Type B pancreatic cell (in vitro differentiated cells): Measurements from ENCODE around the gene RSBN1L. TPM values are rescaled to one million over a fixed set of nuclear protein-coding genes. Genes with fewer than 3 reads are reported as not detected.
"Not testable (repeated sequence)": the region's sequence is repeated elsewhere in the genome, so short reads cannot be mapped to it uniquely, and the experiment has no call there.

Experiments used
- DNase-seq: peaks from one replicate; pipeline ENCODE4 v3.0.0; 2021; ENCODE audit warnings: mixed read lengths; ENCODE audit not compliant: unreplicated experiment; ENCODE audit errors: extremely low spot score
- H3K27ac Mint-ChIP-seq: 2 replicates; pipeline ENCODE4 v1.8.0; 2021; ENCODE audit warnings: mild to moderate bottlenecking, mixed read lengths
- H3K27me3 Mint-ChIP-seq: 2 replicates; pipeline ENCODE4 v1.8.0; 2021; ENCODE audit warnings: mixed read lengths
- H3K36me3 Mint-ChIP-seq: 2 replicates; pipeline ENCODE4 v1.8.0; 2021; ENCODE audit warnings: mixed read lengths
- H3K4me1 Mint-ChIP-seq: one replicate; pipeline ENCODE4 v1.8.0; 2021; ENCODE audit warnings: mixed read lengths; ENCODE audit not compliant: unreplicated experiment
- H3K4me3 Mint-ChIP-seq: 2 replicates; pipeline ENCODE4 v1.8.0; 2021; ENCODE audit warnings: mild to moderate bottlenecking, mixed read lengths
- H3K9me3 Mint-ChIP-seq: 2 replicates; pipeline ENCODE4 v1.8.0; 2021; ENCODE audit warnings: mixed read lengths
- total RNA-seq: library from RNA; stranded (reverse); gene quantifications from 2 replicates; pipeline ENCODE4 v1.2.1, GENCODE V29; 2021; ENCODE audit warnings: low replicate concordance
- TF ChIP-seq, protein P1 (sequence below): fragments of 200-600 bp; sonication (generic); conservative IDR thresholded peaks from 2 replicates; pipeline ENCODE4 v1.5.0; 2021; ENCODE audit warnings: antibody characterized with exemption, mild to moderate bottlenecking

Gene RSBN1L
- total RNA-seq, 1 donor from 2014 or later: 20.4 TPM

GRCh38 chr7:77710067-77710466 lies 13.8 kb downstream of the RSBN1L start:
- Mint-ChIP-seq H3K4me3 (no peak overlapping the region), H3K27me3 (no peaks in the 10 kb centered on the region), H3K9me3 (no peaks in the 10 kb centered on the region), H3K4me1 (no peaks in the 10 kb centered on the region), H3K36me3 (peaks cover 23% of the 10 kb centered on the region), H3K27ac (no peak overlapping the region)
- DNase-seq: no peak
- TF ChIP-seq, protein P1, sequence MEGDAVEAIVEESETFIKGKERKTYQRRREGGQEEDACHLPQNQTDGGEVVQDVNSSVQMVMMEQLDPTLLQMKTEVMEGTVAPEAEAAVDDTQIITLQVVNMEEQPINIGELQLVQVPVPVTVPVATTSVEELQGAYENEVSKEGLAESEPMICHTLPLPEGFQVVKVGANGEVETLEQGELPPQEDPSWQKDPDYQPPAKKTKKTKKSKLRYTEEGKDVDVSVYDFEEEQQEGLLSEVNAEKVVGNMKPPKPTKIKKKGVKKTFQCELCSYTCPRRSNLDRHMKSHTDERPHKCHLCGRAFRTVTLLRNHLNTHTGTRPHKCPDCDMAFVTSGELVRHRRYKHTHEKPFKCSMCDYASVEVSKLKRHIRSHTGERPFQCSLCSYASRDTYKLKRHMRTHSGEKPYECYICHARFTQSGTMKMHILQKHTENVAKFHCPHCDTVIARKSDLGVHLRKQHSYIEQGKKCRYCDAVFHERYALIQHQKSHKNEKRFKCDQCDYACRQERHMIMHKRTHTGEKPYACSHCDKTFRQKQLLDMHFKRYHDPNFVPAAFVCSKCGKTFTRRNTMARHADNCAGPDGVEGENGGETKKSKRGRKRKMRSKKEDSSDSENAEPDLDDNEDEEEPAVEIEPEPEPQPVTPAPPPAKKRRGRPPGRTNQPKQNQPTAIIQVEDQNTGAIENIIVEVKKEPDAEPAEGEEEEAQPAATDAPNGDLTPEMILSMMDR: no peak

DNA sequence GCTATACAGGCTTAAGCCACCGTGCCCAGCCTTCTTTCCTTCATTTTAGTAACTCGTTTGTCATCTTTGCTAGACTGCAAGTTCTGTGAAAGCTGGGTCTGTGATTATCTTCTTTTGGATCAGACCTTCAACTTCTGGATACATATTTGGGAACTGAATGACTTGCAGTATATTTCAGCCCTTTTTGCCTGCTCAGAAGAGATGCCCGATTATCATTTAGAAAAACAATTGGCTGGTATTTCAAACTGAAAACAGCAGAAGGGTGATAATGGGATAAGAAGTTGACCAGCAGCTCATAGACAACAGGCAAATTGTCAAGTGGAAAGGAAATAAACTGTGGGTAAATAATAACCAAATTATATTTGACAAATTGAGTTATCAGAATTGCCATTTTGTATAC lies 14.6 kb downstream of the RSBN1L start:
- no peaks in the 10 kb centered on the region for H3K27me3 Mint-ChIP-seq
- H3K9me3 Mint-ChIP-seq: no peaks in the 10 kb centered on the region
- H3K4me3 Mint-ChIP-seq: no peak overlapping the region
- DNase-seq: no peak
- no peaks in the 10 kb centered on the region for H3K4me1 Mint-ChIP-seq
- H3K36me3 Mint-ChIP-seq: peaks cover 26% of the 10 kb centered on the region
- H3K27ac Mint-ChIP-seq: no peak overlapping the region
- TF ChIP-seq, protein P1: no peak

DNA sequence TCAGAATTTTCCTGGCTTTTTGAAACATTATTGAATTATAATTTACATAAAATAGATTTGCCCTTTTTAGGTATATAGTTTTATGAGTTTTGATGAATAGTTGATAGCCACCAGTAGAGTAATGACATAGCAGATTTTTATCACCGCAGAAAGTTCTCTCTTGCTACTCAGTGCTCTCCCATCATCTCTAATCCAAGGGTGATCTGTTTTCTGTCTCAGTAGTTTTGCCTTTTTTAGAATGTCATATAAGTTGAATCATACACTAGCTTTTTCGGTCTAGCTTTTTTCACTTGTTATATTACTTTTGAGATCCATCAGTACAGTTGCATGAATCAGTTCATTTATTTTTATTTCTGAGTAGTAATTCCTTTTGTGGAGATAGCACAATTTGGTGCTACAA lies 17.9 kb downstream of the RSBN1L start:
- TF ChIP-seq, protein P1: no peak
- H3K4me1 Mint-ChIP-seq: peaks cover 5% of the 10 kb centered on the region
- no peaks in the 10 kb centered on the region for H3K9me3 Mint-ChIP-seq
- H3K27me3 Mint-ChIP-seq: no peaks in the 10 kb centered on the region
- H3K4me3 Mint-ChIP-seq: no peak overlapping the region
- H3K27ac Mint-ChIP-seq: no peak overlapping the region
- no peak for DNase-seq
- peaks cover 33% of the 10 kb centered on the region for H3K36me3 Mint-ChIP-seq

GRCh38 chr7:77714931-77715330 lies 18.7 kb downstream of the RSBN1L start:
- H3K27ac Mint-ChIP-seq: peak overlapping the region; percentile 50
- not testable (repeated sequence) for H3K9me3 Mint-ChIP-seq, H3K27me3 Mint-ChIP-seq, H3K4me3 Mint-ChIP-seq, DNase-seq, H3K4me1 Mint-ChIP-seq
- H3K36me3 Mint-ChIP-seq: peaks cover 32% of the 10 kb centered on the region

DNA sequence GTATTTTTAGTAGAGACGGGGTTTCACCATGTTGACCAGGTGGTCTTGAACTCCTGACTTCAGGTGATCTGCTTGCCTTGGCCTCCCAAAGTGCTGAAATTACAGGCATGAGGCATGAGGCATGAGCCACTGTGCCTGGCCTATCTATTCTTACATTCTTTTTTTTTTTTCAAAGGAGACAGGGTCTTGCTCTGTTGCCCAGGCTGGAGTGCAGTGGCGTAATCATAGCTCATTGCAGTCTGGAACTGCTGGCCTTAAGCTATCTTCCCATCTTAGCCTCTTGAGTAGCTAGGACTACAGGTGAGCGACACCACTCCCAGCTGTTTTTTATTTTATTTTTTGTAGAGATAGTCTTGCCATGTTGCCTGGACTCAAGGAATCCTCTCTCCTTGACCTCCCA lies 20.5 kb downstream of the RSBN1L start:
- no peak overlapping the region for H3K27ac Mint-ChIP-seq
- H3K9me3 Mint-ChIP-seq: no peaks in the 10 kb centered on the region
- DNase-seq: no peak
- no peaks in the 10 kb centered on the region for H3K27me3 Mint-ChIP-seq
- peaks cover 24% of the 10 kb centered on the region for H3K36me3 Mint-ChIP-seq
- TF ChIP-seq, protein P1: no peak
- H3K4me3 Mint-ChIP-seq: no peak overlapping the region
- H3K4me1 Mint-ChIP-seq: peaks cover 5% of the 10 kb centered on the region

- not testable (repeated sequence) for H3K27me3 Mint-ChIP-seq, H3K9me3 Mint-ChIP-seq, DNase-seq, H3K4me1 Mint-ChIP-seq, H3K27ac Mint-ChIP-seq, H3K4me3 Mint-ChIP-seq
- peaks cover 22% of the 10 kb centered on the region for H3K36me3 Mint-ChIP-seq
These were observed 21.3 kb downstream of the RSBN1L start for GRCh38 chr7:77717566-77717965.

DNA sequence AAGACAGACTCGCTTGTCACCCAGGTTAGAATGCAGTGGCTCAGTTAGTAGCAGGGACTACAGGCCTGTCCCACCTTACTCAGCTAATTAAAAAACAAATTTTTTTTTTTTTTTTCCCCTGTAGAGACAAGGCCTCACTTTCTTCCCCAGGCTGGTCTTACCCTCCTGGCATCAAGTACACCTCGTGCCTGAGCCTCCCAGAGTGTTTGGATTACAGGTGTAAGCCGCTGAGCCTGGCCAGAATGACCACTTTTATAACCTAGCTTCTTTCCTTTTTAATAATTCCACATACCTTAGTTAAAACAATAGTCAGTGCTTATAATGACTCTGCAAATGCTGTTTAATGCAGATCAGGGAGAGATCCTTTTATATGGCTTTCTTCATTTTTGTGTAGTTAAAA lies 31.3 kb downstream of the RSBN1L start:
- no peaks in the 10 kb centered on the region for H3K9me3 Mint-ChIP-seq
- H3K27me3 Mint-ChIP-seq: no peaks in the 10 kb centered on the region
- peak overlapping the region; percentile 26 for H3K4me3 Mint-ChIP-seq
- peak overlapping the region; percentile 61 for H3K27ac Mint-ChIP-seq
- peaks cover 3% of the 10 kb centered on the region for H3K36me3 Mint-ChIP-seq
- TF ChIP-seq, protein P1: no peak
- DNase-seq: no peak
- H3K4me1 Mint-ChIP-seq: peaks cover 29% of the 10 kb centered on the region
